Activated naive CD8-positive, alpha-beta T cell treated with anti-CD3 and anti-CD28 coated beads, Interleukin-2, amount 50 U/mL, for 24 hours (primary cell): ENCODE data around the gene ENPP5.

Experiments
- ATAC-seq: fragments of 150-1000 bp; cut with Tn5 transposase; one replicate; pipeline ENCODE4 v1.10.0; 2021
- DNase-seq: peaks from one replicate; pipeline ENCODE4 v3.0.0; 2021
- H3K27ac Mint-ChIP-seq: one replicate; pipeline ENCODE4 v1.8.0; 2021; ENCODE audit warnings: mild to moderate bottlenecking, mixed read lengths
- H3K27me3 Mint-ChIP-seq: one replicate; pipeline ENCODE4 v1.8.0; 2021; ENCODE audit warnings: mixed read lengths
- H3K36me3 Mint-ChIP-seq: one replicate; pipeline ENCODE4 v1.8.0; 2021; ENCODE audit warnings: low read depth, mixed read lengths
- H3K4me1 Mint-ChIP-seq: one replicate; pipeline ENCODE4 v1.8.0; 2021; ENCODE audit warnings: mixed read lengths
- H3K4me3 Mint-ChIP-seq: one replicate; pipeline ENCODE4 v1.8.0; 2021; ENCODE audit warnings: mild to moderate bottlenecking, moderate library complexity, mixed read lengths
- H3K9me3 Mint-ChIP-seq: one replicate; pipeline ENCODE4 v1.8.0; 2021; ENCODE audit warnings: mixed read lengths

ENPP5 gene

GRCh38 chr6:46170357-46171289 is at the start of gene ENPP5:
ENPP5 (minus strand) TSS chr6:46170980; CDS start chr6:46168262, 2,718 bp downstream.
- H3K36me3 Mint-ChIP-seq: no peaks in the 10 kb centered on the region
- peak; percentile 95 for ATAC-seq
- peaks cover 18% of the 10 kb centered on the region for H3K4me1 Mint-ChIP-seq
- no peaks in the 10 kb centered on the region for H3K9me3 Mint-ChIP-seq
- peaks cover 6% of the 10 kb centered on the region for H3K27me3 Mint-ChIP-seq
- no peak within 1 kb of the TSS for H3K27ac Mint-ChIP-seq
- H3K4me3 Mint-ChIP-seq: peak within 1 kb of the TSS; percentile 80
- DNase-seq: peak; percentile 72

- Mint-ChIP-seq H3K27me3 (peaks cover 9% of the 10 kb centered on the region), H3K9me3 (no peaks in the 10 kb centered on the region), H3K4me3 (no peak overlapping the region), H3K36me3 (no peaks in the 10 kb centered on the region), H3K27ac (peak overlapping the region; percentile 93), H3K4me1 (peaks cover 50% of the 10 kb centered on the region)
- DNase-seq (no peak), ATAC-seq (no peak)
These were observed 48.9 kb upstream of the ENPP5 start for GRCh38 chr6:46219661-46220060.

GRCh38 chr6:46218457-46218856 is 47.7 kb upstream of the ENPP5 start:
- H3K27me3 Mint-ChIP-seq: peaks cover 9% of the 10 kb centered on the region
- no peaks in the 10 kb centered on the region for H3K36me3 Mint-ChIP-seq
- no peak for ATAC-seq
- no peak overlapping the region for H3K4me3 Mint-ChIP-seq
- DNase-seq: no peak
- H3K9me3 Mint-ChIP-seq: no peaks in the 10 kb centered on the region
- H3K27ac Mint-ChIP-seq: peak overlapping the region; percentile 50
- H3K4me1 Mint-ChIP-seq: peaks cover 50% of the 10 kb centered on the region

- DNase-seq: peak; percentile 18
These were observed 46.9 kb upstream of the ENPP5 start for GRCh38 chr6:46217671-46218131.

GRCh38 chr6:46216879-46217278 is 46.1 kb upstream of the ENPP5 start:
- peaks cover 5% of the 10 kb centered on the region for H3K27me3 Mint-ChIP-seq
- no peaks in the 10 kb centered on the region for H3K9me3 Mint-ChIP-seq
- no peak overlapping the region for H3K4me3 Mint-ChIP-seq
- ATAC-seq: no peak
- H3K36me3 Mint-ChIP-seq: no peaks in the 10 kb centered on the region
- H3K27ac Mint-ChIP-seq: no peak overlapping the region
- peaks cover 50% of the 10 kb centered on the region for H3K4me1 Mint-ChIP-seq
- no peak for DNase-seq

More at GRCh38 chr6:46217671-46218131, 46.9 kb upstream of the ENPP5 start:
- Mint-ChIP-seq H3K4me1 (peaks cover 50% of the 10 kb centered on the region), H3K36me3 (no peaks in the 10 kb centered on the region), H3K27me3 (peaks cover 5% of the 10 kb centered on the region), H3K9me3 (no peaks in the 10 kb centered on the region), H3K27ac (peak overlapping the region; percentile 52), H3K4me3 (no peak overlapping the region)
- peak; percentile 60 for ATAC-seq

GRCh38 chr6:46215777-46216176 is 45.0 kb upstream of the ENPP5 start:
- DNase-seq: no peak
- Mint-ChIP-seq H3K4me1 (peaks cover 40% of the 10 kb centered on the region), H3K36me3 (no peaks in the 10 kb centered on the region), H3K27me3 (peaks cover 5% of the 10 kb centered on the region), H3K27ac (no peak overlapping the region), H3K9me3 (no peaks in the 10 kb centered on the region), H3K4me3 (no peak overlapping the region)
- no peak for ATAC-seq

GRCh38 chr6:46215213-46215612 is 44.4 kb upstream of the ENPP5 start:
- no peak overlapping the region for H3K27ac Mint-ChIP-seq
- no peak for DNase-seq

GRCh38 chr6:46211917-46212316 is 41.1 kb upstream of the ENPP5 start:
- peaks cover 2% of the 10 kb centered on the region for H3K27me3 Mint-ChIP-seq
- H3K27ac Mint-ChIP-seq: no peak overlapping the region
- peaks cover 2% of the 10 kb centered on the region for H3K36me3 Mint-ChIP-seq
- H3K4me1 Mint-ChIP-seq: peaks cover 16% of the 10 kb centered on the region
- DNase-seq (no peak), ATAC-seq (no peak)
- H3K9me3 Mint-ChIP-seq: no peaks in the 10 kb centered on the region
- no peak overlapping the region for H3K4me3 Mint-ChIP-seq

More at GRCh38 chr6:46215213-46215612, 44.4 kb upstream of the ENPP5 start:
- no peaks in the 10 kb centered on the region for H3K27me3 Mint-ChIP-seq
- H3K36me3 Mint-ChIP-seq: no peaks in the 10 kb centered on the region
- H3K4me3 Mint-ChIP-seq: no peak overlapping the region
- H3K9me3 Mint-ChIP-seq: no peaks in the 10 kb centered on the region
- no peak for ATAC-seq
- peaks cover 38% of the 10 kb centered on the region for H3K4me1 Mint-ChIP-seq

GRCh38 chr6:46210294-46210693 is 39.5 kb upstream of the ENPP5 start:
- DNase-seq (no peak), ATAC-seq (peak; percentile 43)
- Mint-ChIP-seq H3K4me1 (peaks cover 8% of the 10 kb centered on the region), H3K4me3 (no peak overlapping the region), H3K36me3 (peaks cover 2% of the 10 kb centered on the region), H3K27ac (no peak overlapping the region), H3K27me3 (peaks cover 2% of the 10 kb centered on the region), H3K9me3 (no peaks in the 10 kb centered on the region)

GRCh38 chr6:46208303-46208702 is 37.5 kb upstream of the ENPP5 start:
- DNase-seq (no peak), ATAC-seq (no peak)
- Mint-ChIP-seq H3K36me3 (peaks cover 2% of the 10 kb centered on the region), H3K4me1 (peaks cover 8% of the 10 kb centered on the region), H3K27me3 (peaks cover 2% of the 10 kb centered on the region), H3K4me3 (no peak overlapping the region), H3K27ac (no peak overlapping the region), H3K9me3 (no peaks in the 10 kb centered on the region)

GRCh38 chr6:46207174-46207573 is 36.4 kb upstream of the ENPP5 start:
- no peak for ATAC-seq
- no peak overlapping the region for H3K4me3 Mint-ChIP-seq
- H3K36me3 Mint-ChIP-seq: peaks cover 2% of the 10 kb centered on the region
- no peak for DNase-seq
- no peaks in the 10 kb centered on the region for H3K9me3 Mint-ChIP-seq
- H3K27me3 Mint-ChIP-seq: peaks cover 2% of the 10 kb centered on the region
- no peak overlapping the region for H3K27ac Mint-ChIP-seq
- H3K4me1 Mint-ChIP-seq: peaks cover 8% of the 10 kb centered on the region

GRCh38 chr6:46204880-46205650 is 34.3 kb upstream of the ENPP5 start:
- no peak for DNase-seq
- Mint-ChIP-seq H3K9me3 (no peaks in the 10 kb centered on the region), H3K27ac (no peak overlapping the region), H3K36me3 (peaks cover 2% of the 10 kb centered on the region), H3K4me1 (peaks cover 3% of the 10 kb centered on the region), H3K27me3 (peaks cover 8% of the 10 kb centered on the region), H3K4me3 (no peak overlapping the region)
- no peak for ATAC-seq

GRCh38 chr6:46203391-46204177 is 32.8 kb upstream of the ENPP5 start:
- no peak for DNase-seq
- Mint-ChIP-seq H3K27ac (no peak overlapping the region), H3K4me1 (no peaks in the 10 kb centered on the region), H3K4me3 (no peak overlapping the region), H3K27me3 (peaks cover 9% of the 10 kb centered on the region), H3K36me3 (no peaks in the 10 kb centered on the region), H3K9me3 (no peaks in the 10 kb centered on the region)
- no peak for ATAC-seq

GRCh38 chr6:46201702-46202101 is 30.9 kb upstream of the ENPP5 start:
- no peaks in the 10 kb centered on the region for H3K36me3 Mint-ChIP-seq
- ATAC-seq (no peak), DNase-seq (no peak)
- no peak overlapping the region for H3K27ac Mint-ChIP-seq
- no peaks in the 10 kb centered on the region for H3K4me1 Mint-ChIP-seq
- no peaks in the 10 kb centered on the region for H3K9me3 Mint-ChIP-seq
- H3K4me3 Mint-ChIP-seq: no peak overlapping the region
- peaks cover 12% of the 10 kb centered on the region for H3K27me3 Mint-ChIP-seq
